H9 (cell line): ENCODE data around the gene GPR87. TPM values are rescaled to one million over a fixed set of nuclear protein-coding genes. Genes with fewer than 3 reads are reported as not detected.

Source experiments
- DNase-seq: peaks from one replicate; pipeline ENCODE4 v3.0.0-alpha.2; 2017
- H2AFZ ChIP-seq: one replicate; pipeline ENCODE4 v1.6.1; 2013; ENCODE audit warnings: mild to moderate bottlenecking, low read length, control low read depth, moderate library complexity
- H2AK5ac ChIP-seq: 2 replicates; pipeline ENCODE4 v1.6.1; 2013; ENCODE audit warnings: low read length, control low read depth, mixed read lengths; ENCODE audit not compliant: insufficient read length
- H2BK120ac ChIP-seq: one replicate; pipeline ENCODE4 v1.6.1; 2013; ENCODE audit warnings: low read depth, mild to moderate bottlenecking, low read length, control low read depth, inconsistent platforms; ENCODE audit not compliant: poor library complexity, severe bottlenecking
- H2BK12ac ChIP-seq: 2 replicates; pipeline ENCODE4 v1.6.1; 2013; ENCODE audit warnings: low read length, control low read depth, mixed read lengths, low read depth; ENCODE audit not compliant: insufficient read length
- H2BK15ac ChIP-seq: 2 replicates; pipeline ENCODE4 v1.6.1; 2013; ENCODE audit warnings: low read depth, low read length, control low read depth
- H2BK20ac ChIP-seq: one replicate; pipeline ENCODE4 v1.6.1; 2013; ENCODE audit warnings: low read depth, mild to moderate bottlenecking, low read length, control low read depth, inconsistent platforms; ENCODE audit not compliant: poor library complexity, severe bottlenecking
- H2BK5ac ChIP-seq: 2 replicates; pipeline ENCODE4 v1.6.1; 2013; ENCODE audit warnings: low read length, control low read depth, mixed read lengths; ENCODE audit not compliant: insufficient read length
- H3K14ac ChIP-seq: 2 replicates; pipeline ENCODE4 v1.6.1; 2013; ENCODE audit warnings: low read length, control low read depth; ENCODE audit not compliant: insufficient read depth
- H3K18ac ChIP-seq: 2 replicates; pipeline ENCODE4 v1.6.1; 2013; ENCODE audit warnings: low read depth, mild to moderate bottlenecking, mixed read lengths, low read length, control low read depth; ENCODE audit not compliant: insufficient read length
- H3K23ac ChIP-seq: 2 replicates; pipeline ENCODE4 v1.6.1; 2013; ENCODE audit warnings: low read length, control low read depth, mixed read lengths, low read depth; ENCODE audit not compliant: insufficient read length
- H3K23me2 ChIP-seq: 2 replicates; pipeline ENCODE4 v1.6.1; 2013; ENCODE audit warnings: low read depth, mild to moderate bottlenecking, mixed read lengths, low read length, control low read depth; ENCODE audit not compliant: insufficient read length, poor library complexity, severe bottlenecking
- H3K27ac ChIP-seq: 2 replicates; pipeline ENCODE4 v1.5.1; 2013; ENCODE audit warnings: low read length, control low read depth, mixed read lengths, low read depth; ENCODE audit not compliant: insufficient read length
- H3K27me3 ChIP-seq: 2 replicates; pipeline ENCODE4 v1.6.1; 2013; ENCODE audit warnings: low read length, control low read depth, inconsistent platforms; ENCODE audit not compliant: insufficient read depth
- H3K4ac ChIP-seq: 2 replicates; pipeline ENCODE4 v1.6.1; 2013; ENCODE audit warnings: low read depth, mild to moderate bottlenecking, control low read depth, inconsistent platforms, low read length, moderate library complexity
- H3K4me1 ChIP-seq: 2 replicates; pipeline ENCODE4 v1.6.1; 2013; ENCODE audit warnings: low read length, control low read depth, inconsistent platforms; ENCODE audit not compliant: insufficient read depth
- H3K4me2 ChIP-seq: 2 replicates; pipeline ENCODE4 v1.6.1; 2013; ENCODE audit warnings: low read length, control low read depth, mixed read lengths; ENCODE audit not compliant: insufficient read length, insufficient read depth
- H3K56ac ChIP-seq: 2 replicates; pipeline ENCODE4 v1.6.1; 2013; ENCODE audit warnings: low read depth, mild to moderate bottlenecking, mixed read lengths, low read length, control low read depth; ENCODE audit not compliant: insufficient read length
- H3K79me1 ChIP-seq: 2 replicates; pipeline ENCODE4 v1.6.1; 2013; ENCODE audit warnings: low read depth, mild to moderate bottlenecking, moderate library complexity, low read length, control low read depth, inconsistent platforms; ENCODE audit not compliant: insufficient read depth, poor library complexity, severe bottlenecking
- H3K79me2 ChIP-seq: 2 replicates; pipeline ENCODE4 v1.6.1; 2013; ENCODE audit warnings: low read length, control low read depth, inconsistent platforms; ENCODE audit not compliant: insufficient read depth
- H3K9ac ChIP-seq: 2 replicates; pipeline ENCODE4 v1.6.1; 2013; ENCODE audit warnings: low read length, control low read depth, mixed read lengths; ENCODE audit not compliant: insufficient read length; ENCODE audit errors: extremely low read depth
- H3K9me3 ChIP-seq: one replicate; pipeline ENCODE4 v1.6.1; 2013; ENCODE audit warnings: low read depth, low read length, inconsistent platforms; ENCODE audit not compliant: control insufficient read depth
- H3T11ph ChIP-seq: one replicate; pipeline ENCODE4 v1.6.1; 2013; ENCODE audit warnings: mild to moderate bottlenecking, low read length, control low read depth, inconsistent platforms
- H4K20me1 ChIP-seq: one replicate; pipeline ENCODE4 v1.6.1; 2013; ENCODE audit not compliant: control insufficient read depth, insufficient read length, insufficient read depth
- H4K5ac ChIP-seq: 2 replicates; pipeline ENCODE4 v1.6.1; 2013; ENCODE audit warnings: low read depth, mild to moderate bottlenecking, mixed read lengths, low read length, control low read depth; ENCODE audit not compliant: insufficient read length
- H4K8ac ChIP-seq: replicated peaks from 2 replicates; pipeline ENCODE4 v1.6.1; 2013; ENCODE audit warnings: low read length, control low read depth, mixed read lengths, low read depth; ENCODE audit not compliant: insufficient read length
- H4K91ac ChIP-seq: 2 replicates; pipeline ENCODE4 v1.6.1; 2013; ENCODE audit warnings: low read depth, mild to moderate bottlenecking, moderate library complexity, mixed read lengths, low read length, control low read depth; ENCODE audit not compliant: insufficient read length
- H3K27ac Mint-ChIP-seq, 3 experiments: 2 replicates in 2 of 3; 3 replicates in 1 of 3; pipeline ENCODE4 v1.8.0; 2020 to 2021; ENCODE audit warnings: mixed read lengths in 3 of 3, mild to moderate bottlenecking in 1 of 3, moderate library complexity in 1 of 3
- H3K27me3 Mint-ChIP-seq: 2 replicates; pipeline ENCODE4 v1.8.0; 2021; ENCODE audit warnings: low read depth, mild to moderate bottlenecking, moderate library complexity, mixed read lengths
- H3K36me3 Mint-ChIP-seq, 3 experiments: 2 replicates in 2 of 3; 3 replicates in 1 of 3; pipeline ENCODE4 v1.8.0; 2020 to 2021; ENCODE audit warnings: low read depth in 3 of 3, mixed read lengths in 3 of 3; ENCODE audit not compliant: insufficient read depth in 1 of 3
- H3K4me1 Mint-ChIP-seq, 2 experiments: 2 replicates each; pipeline ENCODE4 v1.8.0; 2020; ENCODE audit warnings: mixed read lengths in 2 of 2
- H3K4me3 Mint-ChIP-seq, 2 experiments: 2 replicates in 1 of 2; 3 replicates in 1 of 2; pipeline ENCODE4 v1.8.0; 2020 to 2021; ENCODE audit warnings: mild to moderate bottlenecking in 2 of 2, mixed read lengths in 2 of 2, moderate library complexity in 1 of 2
- H3K9me3 Mint-ChIP-seq, 2 experiments: 2 replicates in 1 of 2; 3 replicates in 1 of 2; pipeline ENCODE4 v1.8.0; 2020; ENCODE audit warnings: mild to moderate bottlenecking in 2 of 2, mixed read lengths in 2 of 2, moderate library complexity in 1 of 2
- CTCF ChIP-seq: fragments of 200-600 bp; sonication (generic); conservative IDR thresholded peaks from 3 replicates; pipeline ENCODE4 v1.8.0; 2021; ENCODE audit warnings: antibody characterized with exemption, mild to moderate bottlenecking
- WGBS: extraction: QIAGEN DNeasy Blood & Tissue Kit; methylation state at CpG from one replicate; pipeline ENCODE4 v1.1.7; 2013; ENCODE audit warnings: missing lambda C conversion rate, low lambda C conversion rate, mixed read lengths; ENCODE audit not compliant: insufficient read length; ENCODE audit errors: extremely low coverage; 5-methylcytosine and 5-hydroxymethylcytosine counted together
- total RNA-seq: library from RNA; stranded (reverse); gene quantifications from 2 replicates; pipeline ENCODE4 v1.2.1, GENCODE V29; 2021

Gene GPR87
- total RNA-seq, 1 experiment from 2014 or later: 0.33 TPM

DNA sequence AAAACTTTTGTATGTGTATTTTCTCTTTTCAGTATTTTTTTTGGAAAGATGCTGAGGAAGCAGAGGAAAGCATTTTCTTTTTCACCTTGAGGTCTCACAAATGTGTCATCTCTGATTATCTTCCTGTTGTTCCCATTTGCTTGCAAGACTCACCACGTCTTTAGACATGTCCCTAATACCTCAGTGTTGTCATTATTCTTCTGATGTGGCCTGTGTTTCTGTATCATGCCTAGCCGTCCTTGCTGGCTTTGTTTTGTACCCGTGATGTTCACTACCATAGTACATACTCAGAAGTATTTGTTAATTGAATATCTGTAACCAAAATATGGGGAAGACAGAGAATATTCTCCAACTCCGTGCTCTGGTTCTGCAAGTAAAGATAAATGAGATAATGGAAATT is 33.2 kb downstream of the GPR87 start:
- H2BK20ac ChIP-seq: no peak overlapping the region
- no peak overlapping the region for H3K27ac Mint-ChIP-seq

More for the DNA sequence above, 33.2 kb downstream of the GPR87 start:
- Histone ChIP-seq H4K20me1 (no peaks in the 10 kb centered on the region), H3K56ac (no peak overlapping the region), H2AK5ac (no peak overlapping the region), H2BK15ac (no peak overlapping the region), H3K27me3 (no peaks in the 10 kb centered on the region), H3K79me2 (no peaks in the 10 kb centered on the region), H2BK12ac (no peak overlapping the region), H3K14ac (no peak overlapping the region), H2BK5ac (no peak overlapping the region), H3K9ac (no peak overlapping the region), H3K23me2 (no peaks in the 10 kb centered on the region), H3K9me3 (no peaks in the 10 kb centered on the region), H3K4ac (no peak overlapping the region), H3T11ph (no peak overlapping the region), H3K23ac (no peak overlapping the region), H3K27ac (no peak overlapping the region), H3K79me1 (no peaks in the 10 kb centered on the region), H3K4me2 (no peak overlapping the region), H2AFZ (no peak overlapping the region), H4K5ac (no peak overlapping the region), H4K8ac (no peak overlapping the region), H3K18ac (no peak overlapping the region), H4K91ac (no peak overlapping the region), H3K4me1 (no peaks in the 10 kb centered on the region), H2BK120ac (no peak overlapping the region)
- Mint-ChIP-seq H3K27me3 (no peaks in the 10 kb centered on the region), H3K36me3 (no peaks in the 10 kb centered on the region), H3K9me3 (no peaks in the 10 kb centered on the region), H3K4me3 (no peak overlapping the region), H3K4me1 (peaks cover 5% of the 10 kb centered on the region in 2 experiments)
- no peak for DNase-seq
- WGBS: no CpG with 5 or more reads among the region's 4 CpGs
- TF ChIP-seq CTCF: no peak
